Measurements from ENCODE around the gene EHMT1. TPM values are rescaled to one million over a fixed set of nuclear protein-coding genes. Genes with fewer than 3 reads are reported as not detected.

Gene EHMT1
- total and polyA plus RNA-seq, 10 of the 15 experiments (the other 5 are each of a cell fraction or from before 2014, with no cell fraction given) = 2.9 to 100 (median 48.1) TPM

DNA sequence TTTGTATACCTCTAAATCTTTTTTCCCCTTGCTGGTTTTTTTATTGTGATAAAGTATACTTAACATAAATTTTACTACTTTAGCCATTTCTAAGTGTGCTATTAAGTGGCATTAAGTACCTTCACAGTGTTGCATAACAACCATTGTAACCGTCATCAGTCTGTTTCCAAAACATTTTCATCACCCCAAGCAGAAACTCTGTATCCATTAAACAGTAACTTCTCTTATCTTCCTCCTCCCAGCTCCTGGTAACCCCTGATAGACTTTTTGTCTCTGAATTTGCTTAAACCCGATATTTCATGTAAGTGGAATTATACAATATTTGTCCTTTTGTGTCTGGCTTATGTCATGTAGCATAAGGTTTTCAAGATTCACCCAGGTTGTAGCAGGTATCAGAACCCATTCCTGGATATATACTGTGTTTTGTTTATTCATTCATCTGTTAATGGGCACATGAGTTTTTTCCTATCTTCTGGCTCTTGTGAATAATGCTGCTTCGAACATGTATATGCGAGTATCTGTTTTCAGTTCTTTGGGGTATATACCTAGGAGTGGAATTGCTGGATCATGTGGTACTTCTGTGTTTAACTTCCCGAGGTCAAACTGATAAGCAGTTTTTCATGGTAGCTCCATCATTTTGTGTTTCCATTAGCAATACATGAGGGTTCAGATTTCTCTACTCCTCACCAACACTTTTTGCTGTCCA, 66.4 kb downstream of the EHMT1 start:
- Histone ChIP-seq H3K4me2 (ENCODE audit: control insufficient read depth, insufficient read depth) (no peak overlapping the region), H4K20me1 (ENCODE audit: control insufficient read depth, insufficient read depth) (no peaks in the 10 kb centered on the region), H3K79me2 (ENCODE audit: control insufficient read depth, insufficient read depth, low read length) (peaks cover 58% of the 10 kb centered on the region), H3K27me3 (replicated peaks in 1 of 2; ENCODE audit: control insufficient read depth in 2 of 2, insufficient read depth in 2 of 2, low read length in 1 of 2) (no peaks in the 10 kb centered on the region), H3K4me3 (no peak overlapping the region), H3K4me1 (ENCODE audit: control insufficient read depth, insufficient read depth, low read length) (peaks cover 21% of the 10 kb centered on the region), H3K27ac (ENCODE audit: control insufficient read depth, insufficient read depth) (no peak overlapping the region), H3K36me3 (ENCODE audit: control insufficient read depth in 2 of 2, insufficient read depth in 2 of 2, low read length in 1 of 2) (peaks cover 3 to 5% of the 10 kb centered on the region in 2 experiments; a peak in 2 of 4 replicates), H3K9ac (ENCODE audit: control insufficient read depth, insufficient read depth, low read length) (no peak overlapping the region), H3K9me3 (replicated peaks; ENCODE audit: control insufficient read depth, insufficient read depth, low read length) (no peaks in the 10 kb centered on the region), H2AFZ (ENCODE audit: control insufficient read depth, low read depth, low read length) (no peak overlapping the region)
- in situ Hi-C loops (cut with MboI) (no loop called here), intact Hi-C loops (cut with micrococcal nuclease; ENCODE audit: unreplicated experiment) (no loop called here)
- DNase-seq (ENCODE audit: low read depth, low spot score) (no peak), FAIRE-seq (no peak), ATAC-seq (no peak)
- 87% methylated on average over 5 of the region's 5 CpGs for WGBS (ENCODE audit: insufficient coverage, insufficient replicate concordance, low lambda C conversion rate, missing lambda C conversion rate)
- ChIA-PET RAD21 (ENCODE audit: unreplicated experiment) (no interaction called here), SMC1A (ENCODE audit: uncharacterized antibody, unreplicated experiment) (interaction anchor here (0.9 to 2.0 kb wide), 3 partner anchors 11 to 60 kb away, joined by 3 to 4 read pairs (median 3); no protein-coding TSS in a partner anchor), POLR2A (no interaction called here), CTCF (interaction anchor here (1.3 to 1.7 kb wide), 2 partner anchors 10 to 12 kb away, joined by 4 to 5 read pairs; no protein-coding TSS in a partner anchor)
- TF ChIP-seq CEBPB (IDR thresholded peaks at IDR 0.05; ENCODE audit: borderline replicate concordance in 1 of 2, low read depth in 2 of 2, low read length in 2 of 2) = no peak
- TF ChIP-seq POLR2AphosphoS5 (IDR thresholded peaks at IDR 0.05; ENCODE audit: low read length) = no peak
- TF ChIP-seq, protein P1, sequence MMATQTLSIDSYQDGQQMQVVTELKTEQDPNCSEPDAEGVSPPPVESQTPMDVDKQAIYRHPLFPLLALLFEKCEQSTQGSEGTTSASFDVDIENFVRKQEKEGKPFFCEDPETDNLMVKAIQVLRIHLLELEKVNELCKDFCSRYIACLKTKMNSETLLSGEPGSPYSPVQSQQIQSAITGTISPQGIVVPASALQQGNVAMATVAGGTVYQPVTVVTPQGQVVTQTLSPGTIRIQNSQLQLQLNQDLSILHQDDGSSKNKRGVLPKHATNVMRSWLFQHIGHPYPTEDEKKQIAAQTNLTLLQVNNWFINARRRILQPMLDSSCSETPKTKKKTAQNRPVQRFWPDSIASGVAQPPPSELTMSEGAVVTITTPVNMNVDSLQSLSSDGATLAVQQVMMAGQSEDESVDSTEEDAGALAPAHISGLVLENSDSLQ (IDR thresholded peaks at IDR 0.05) = no peak
- TF ChIP-seq NFYA (IDR thresholded peaks at IDR 0.05; ENCODE audit: borderline replicate concordance, low read depth, low read length) = no peak
- TF ChIP-seq IRF4 (IDR thresholded peaks at IDR 0.05; ENCODE audit: low read depth, low read length) = no peak
- TF ChIP-seq MTA2 (IDR thresholded peaks at IDR 0.05; ENCODE audit: low read depth) = no peak
- TF ChIP-seq TBL1XR1 (IDR thresholded peaks at IDR 0.05; ENCODE audit: low read depth, low read length) = no peak
- TF ChIP-seq, protein P2, sequence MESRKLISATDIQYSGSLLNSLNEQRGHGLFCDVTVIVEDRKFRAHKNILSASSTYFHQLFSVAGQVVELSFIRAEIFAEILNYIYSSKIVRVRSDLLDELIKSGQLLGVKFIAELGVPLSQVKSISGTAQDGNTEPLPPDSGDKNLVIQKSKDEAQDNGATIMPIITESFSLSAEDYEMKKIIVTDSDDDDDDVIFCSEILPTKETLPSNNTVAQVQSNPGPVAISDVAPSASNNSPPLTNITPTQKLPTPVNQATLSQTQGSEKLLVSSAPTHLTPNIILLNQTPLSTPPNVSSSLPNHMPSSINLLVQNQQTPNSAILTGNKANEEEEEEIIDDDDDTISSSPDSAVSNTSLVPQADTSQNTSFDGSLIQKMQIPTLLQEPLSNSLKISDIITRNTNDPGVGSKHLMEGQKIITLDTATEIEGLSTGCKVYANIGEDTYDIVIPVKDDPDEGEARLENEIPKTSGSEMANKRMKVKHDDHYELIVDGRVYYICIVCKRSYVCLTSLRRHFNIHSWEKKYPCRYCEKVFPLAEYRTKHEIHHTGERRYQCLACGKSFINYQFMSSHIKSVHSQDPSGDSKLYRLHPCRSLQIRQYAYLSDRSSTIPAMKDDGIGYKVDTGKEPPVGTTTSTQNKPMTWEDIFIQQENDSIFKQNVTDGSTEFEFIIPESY (IDR thresholded peaks at IDR 0.05) = no peak
- TF ChIP-seq LARP7 (IDR thresholded peaks at IDR 0.05) = no peak
- no peak for TF ChIP-seq TAF1 (IDR thresholded peaks at IDR 0.05; ENCODE audit: borderline replicate concordance, low read depth, low read length)
- TF ChIP-seq, protein P3, sequence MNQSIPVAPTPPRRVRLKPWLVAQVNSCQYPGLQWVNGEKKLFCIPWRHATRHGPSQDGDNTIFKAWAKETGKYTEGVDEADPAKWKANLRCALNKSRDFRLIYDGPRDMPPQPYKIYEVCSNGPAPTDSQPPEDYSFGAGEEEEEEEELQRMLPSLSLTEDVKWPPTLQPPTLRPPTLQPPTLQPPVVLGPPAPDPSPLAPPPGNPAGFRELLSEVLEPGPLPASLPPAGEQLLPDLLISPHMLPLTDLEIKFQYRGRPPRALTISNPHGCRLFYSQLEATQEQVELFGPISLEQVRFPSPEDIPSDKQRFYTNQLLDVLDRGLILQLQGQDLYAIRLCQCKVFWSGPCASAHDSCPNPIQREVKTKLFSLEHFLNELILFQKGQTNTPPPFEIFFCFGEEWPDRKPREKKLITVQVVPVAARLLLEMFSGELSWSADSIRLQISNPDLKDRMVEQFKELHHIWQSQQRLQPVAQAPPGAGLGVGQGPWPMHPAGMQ (IDR thresholded peaks at IDR 0.05; ENCODE audit: borderline replicate concordance) = no peak
- no peak for TF ChIP-seq CBX3 (IDR thresholded peaks at IDR 0.05; ENCODE audit: borderline replicate concordance, low read depth)
- no peak for TF ChIP-seq IKZF1 (conservative IDR thresholded peaks at IDR 0.05)
- TF ChIP-seq, protein P4, sequence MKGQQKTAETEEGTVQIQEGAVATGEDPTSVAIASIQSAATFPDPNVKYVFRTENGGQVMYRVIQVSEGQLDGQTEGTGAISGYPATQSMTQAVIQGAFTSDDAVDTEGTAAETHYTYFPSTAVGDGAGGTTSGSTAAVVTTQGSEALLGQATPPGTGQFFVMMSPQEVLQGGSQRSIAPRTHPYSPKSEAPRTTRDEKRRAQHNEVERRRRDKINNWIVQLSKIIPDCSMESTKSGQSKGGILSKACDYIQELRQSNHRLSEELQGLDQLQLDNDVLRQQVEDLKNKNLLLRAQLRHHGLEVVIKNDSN (IDR thresholded peaks at IDR 0.05; ENCODE audit: borderline replicate concordance, extremely low read length, insufficient read depth, low read depth, low read length) = no peak
- TF ChIP-seq, protein P5, sequence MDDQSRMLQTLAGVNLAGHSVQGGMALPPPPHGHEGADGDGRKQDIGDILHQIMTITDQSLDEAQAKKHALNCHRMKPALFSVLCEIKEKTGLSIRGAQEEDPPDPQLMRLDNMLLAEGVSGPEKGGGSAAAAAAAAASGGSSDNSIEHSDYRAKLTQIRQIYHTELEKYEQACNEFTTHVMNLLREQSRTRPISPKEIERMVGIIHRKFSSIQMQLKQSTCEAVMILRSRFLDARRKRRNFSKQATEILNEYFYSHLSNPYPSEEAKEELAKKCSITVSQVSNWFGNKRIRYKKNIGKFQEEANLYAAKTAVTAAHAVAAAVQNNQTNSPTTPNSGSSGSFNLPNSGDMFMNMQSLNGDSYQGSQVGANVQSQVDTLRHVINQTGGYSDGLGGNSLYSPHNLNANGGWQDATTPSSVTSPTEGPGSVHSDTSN (IDR thresholded peaks at IDR 0.05; ENCODE audit: insufficient replicate concordance, low read depth, low read length) = no peak
- TF ChIP-seq BRCA1 (IDR thresholded peaks at IDR 0.05; ENCODE audit: low read depth, low read length) = no peak
- no peak for TF ChIP-seq CREM (IDR thresholded peaks at IDR 0.05; ENCODE audit: low read depth)
- no peak for TF ChIP-seq SPI1 (IDR thresholded peaks at IDR 0.05; ENCODE audit: borderline replicate concordance, insufficient read depth, low read depth, low read length)
- BruUV-seq (replicated peaks) = no TSS peak

All from GM12878 (cell line).